ENCODE data around the gene SUPT4H1.

The SUPT4H1 gene

DNA sequence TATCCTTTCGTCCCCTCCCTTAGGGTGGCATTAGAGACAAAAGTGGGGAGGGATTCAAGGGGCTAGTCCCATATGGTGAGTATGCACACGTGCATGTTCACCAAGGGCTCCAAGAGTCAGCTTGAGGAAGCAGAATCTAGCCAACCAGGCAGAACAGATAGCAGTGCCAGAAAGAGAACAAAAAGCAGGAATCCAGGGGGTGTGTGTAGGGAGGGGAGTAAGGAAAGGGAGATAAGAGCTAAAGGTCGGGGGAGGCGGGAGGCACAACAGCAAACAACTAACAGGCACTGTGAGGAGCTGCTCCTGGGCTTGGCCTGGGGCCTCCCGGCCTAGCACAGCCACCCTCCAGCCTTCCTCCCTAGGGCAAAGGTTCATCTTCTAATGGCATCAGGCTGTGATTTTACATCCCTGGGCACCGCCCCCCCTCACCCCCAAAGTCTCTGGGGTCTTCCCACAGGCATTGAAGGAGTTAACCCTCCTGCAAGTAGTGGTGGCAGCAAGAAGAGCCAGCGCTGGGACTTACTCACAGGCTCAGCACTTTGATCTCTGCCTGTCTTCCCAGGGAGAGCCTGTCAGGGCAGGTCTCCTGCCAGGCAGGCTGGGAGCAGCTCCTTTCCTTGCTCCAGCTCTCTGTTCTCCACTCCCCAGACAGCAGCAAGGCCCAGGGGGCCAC is 12.4 kb upstream of the SUPT4H1 start:
- no peak for DNase-seq (ENCODE audit: low spot score)

DNA sequence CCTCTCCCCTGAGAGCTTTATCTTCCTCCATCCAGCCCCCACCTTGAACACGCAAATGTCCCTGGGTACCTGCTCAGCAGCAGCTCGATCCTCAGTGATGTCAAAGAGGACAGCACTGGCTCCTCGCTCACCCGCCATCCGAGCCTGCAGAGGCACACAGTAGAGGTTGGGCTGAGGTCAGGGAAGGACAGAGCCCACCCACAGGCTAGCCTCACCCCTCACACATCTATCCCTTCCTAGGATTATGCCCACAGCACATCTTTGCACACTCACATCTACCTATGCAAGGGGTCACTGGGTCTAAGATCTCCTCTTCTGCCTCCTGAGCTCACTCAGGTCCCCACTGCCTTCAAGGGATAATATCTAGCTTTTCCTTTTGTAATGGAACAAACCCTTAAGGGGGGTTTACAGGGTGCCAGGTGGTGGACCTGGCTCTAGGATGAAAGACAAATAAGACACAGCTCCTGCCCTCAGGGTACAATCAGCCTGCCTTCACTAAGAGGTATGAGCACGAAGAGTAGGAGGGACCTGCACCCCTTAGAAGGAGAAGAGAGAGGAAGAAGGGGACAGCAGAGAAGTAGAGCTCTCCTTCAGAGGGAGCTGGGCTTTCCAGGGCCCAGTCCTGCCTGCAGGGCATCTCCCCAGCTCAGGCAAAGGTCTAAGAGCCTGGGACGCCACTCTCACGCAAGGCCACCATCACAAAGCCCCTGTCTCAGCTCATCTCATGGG is 11.6 kb upstream of the SUPT4H1 start:
- DNase-seq (ENCODE audit: low spot score): no peak

DNA sequence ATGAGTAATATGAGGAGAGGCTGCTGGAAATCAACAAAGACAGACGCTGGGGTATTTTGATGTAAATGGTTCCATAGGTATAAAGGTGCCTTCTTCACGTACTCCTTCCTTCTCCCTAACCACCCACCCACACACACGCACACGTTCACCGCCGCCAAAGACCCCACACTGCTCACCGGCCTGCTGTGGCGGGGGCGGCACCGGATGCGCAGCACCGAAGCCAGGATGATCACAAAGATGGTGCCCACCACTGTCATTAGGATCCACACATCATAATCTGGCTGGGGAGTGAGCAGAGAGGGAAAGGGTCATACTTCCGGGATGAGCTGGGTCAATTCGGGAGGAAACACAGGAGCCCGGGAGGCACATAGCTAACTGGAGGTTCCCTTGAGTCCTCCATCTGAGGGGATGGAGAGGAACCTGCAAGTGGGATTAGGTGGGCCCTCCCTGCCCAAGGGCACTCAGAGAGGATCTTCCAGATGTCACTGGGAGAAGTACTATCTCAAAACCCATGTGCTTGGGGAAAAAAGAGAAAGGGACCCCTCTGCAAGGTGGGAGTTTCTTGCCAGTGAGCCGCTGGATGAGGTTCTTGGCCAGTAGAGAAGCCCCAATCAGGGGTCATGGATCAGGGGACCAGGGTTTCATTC is 10.5 kb upstream of the SUPT4H1 start:
- DNase-seq (ENCODE audit: low spot score): no peak

DNA sequence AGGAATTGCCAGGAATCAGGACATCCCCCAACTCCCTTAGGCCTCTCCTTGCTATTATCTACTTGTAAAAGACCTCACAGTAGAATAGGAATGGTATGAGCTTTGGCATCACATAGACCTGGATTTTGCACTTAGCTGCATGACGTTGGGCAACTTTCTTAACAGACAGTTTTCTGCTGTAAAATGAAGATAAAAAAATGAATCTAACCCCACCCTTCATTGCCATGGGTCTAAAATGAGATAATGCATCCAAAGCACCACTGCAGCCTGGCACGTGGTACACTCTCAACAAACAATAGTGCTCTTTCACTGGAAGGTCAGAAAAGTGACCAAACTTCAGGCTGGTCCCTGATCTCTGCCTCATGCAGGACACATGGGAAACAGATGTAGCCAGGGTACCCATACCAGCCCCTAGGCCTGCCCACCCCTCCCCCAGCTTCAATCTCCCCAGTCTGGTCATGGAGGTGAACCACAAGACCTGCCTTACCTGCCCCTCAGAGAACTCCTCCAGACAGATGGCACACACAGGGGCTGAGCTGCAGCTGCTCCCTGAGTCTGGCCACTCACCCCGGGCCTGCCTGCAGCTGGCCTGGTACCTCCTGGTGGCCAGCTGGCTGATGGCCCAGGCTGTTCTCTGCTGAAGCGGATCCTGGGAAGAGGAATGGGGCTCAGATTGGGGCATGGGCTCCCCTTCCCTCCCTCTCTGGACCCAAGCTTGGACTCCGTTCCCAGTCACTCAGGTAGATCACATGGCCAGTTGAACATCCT is 8.5 kb upstream of the SUPT4H1 start:
- no peak for DNase-seq (ENCODE audit: low spot score)

DNA sequence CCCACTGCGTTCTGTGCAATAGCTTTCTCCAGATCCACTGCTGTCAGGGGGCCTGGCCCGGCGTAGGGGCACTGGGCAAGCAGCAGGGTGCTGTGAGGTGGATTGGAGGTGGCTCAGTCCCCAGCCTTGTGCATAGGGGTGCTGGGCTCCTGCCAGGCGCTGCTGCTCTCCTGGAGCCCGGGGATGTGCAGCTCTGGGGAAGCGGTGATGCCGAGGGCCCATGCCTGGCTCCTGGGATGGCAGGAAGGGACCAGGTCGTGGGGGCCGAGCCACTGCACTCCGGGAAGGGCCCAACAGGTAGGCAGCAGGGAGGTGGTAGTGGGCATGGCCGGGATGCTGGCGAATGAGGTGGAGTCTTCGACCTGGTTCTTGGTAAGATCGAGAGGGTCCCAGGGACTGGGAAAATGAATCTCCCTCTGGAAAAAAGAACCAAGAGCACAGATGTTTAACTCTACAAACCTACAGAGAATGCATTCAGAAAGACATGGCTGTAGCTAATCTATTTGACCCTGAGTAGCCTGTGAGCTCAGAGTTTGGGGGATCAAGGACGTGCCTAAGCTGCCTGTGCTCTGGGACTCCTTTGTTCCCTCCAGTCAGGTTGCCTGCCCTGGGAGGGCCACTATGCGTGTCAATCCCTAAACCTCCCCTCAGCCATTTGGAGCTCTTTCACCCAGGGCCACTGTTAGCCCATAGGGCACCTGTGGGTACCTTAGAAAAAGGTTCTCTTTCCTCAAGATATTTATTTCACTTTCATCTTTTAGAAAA is 6.6 kb upstream of the SUPT4H1 start:
- DNase-seq (ENCODE audit: low spot score): no peak

DNA sequence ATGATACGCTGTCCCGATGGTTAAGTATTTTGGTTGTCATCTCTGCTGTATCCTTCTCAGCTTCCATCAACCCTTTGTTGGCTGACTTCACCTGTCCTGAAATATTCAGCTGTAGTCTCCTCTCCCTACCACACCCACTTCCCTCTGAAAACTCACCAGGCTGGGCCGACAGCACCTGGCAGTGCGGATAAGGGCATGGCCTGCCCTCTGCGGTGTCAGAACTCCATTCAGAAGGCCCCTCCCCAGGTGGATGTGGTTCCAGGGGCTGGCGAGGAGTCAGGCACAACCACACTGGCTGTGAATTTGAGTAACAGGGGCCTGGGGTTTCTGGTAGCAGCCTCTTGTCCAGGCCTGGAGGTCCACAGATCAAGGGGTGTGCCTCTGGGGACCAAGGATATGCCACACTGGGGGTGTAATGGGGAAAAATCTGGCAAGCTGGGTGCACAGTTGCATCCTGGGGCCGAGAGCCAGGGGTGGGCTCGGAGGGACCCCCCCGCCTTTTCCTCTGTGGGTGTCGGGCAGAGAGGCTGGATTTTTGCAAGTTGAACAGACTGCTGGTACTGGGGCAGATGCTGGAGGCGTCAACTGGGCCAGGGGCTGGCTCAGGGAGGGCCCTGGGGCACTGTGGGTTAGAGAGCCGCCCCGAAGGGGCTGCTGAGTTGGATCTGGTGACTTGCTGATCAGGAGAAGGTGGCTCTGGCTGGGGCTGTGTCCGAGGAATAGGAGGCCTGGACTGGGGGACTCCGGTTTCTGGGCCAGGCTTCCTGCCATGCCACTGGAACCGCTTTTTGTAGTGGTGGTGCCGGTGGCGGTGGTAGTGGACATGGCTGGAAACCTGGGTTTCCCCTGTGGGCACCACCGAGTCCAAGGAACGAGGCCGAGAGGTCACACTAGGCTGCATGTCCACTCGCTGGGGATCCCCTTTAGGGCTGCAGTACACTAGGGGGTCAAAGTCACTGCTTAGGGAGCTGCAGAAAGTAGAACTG is 5.6 kb upstream of the SUPT4H1 start:
- DNase-seq (ENCODE audit: low spot score): no peak

DNA sequence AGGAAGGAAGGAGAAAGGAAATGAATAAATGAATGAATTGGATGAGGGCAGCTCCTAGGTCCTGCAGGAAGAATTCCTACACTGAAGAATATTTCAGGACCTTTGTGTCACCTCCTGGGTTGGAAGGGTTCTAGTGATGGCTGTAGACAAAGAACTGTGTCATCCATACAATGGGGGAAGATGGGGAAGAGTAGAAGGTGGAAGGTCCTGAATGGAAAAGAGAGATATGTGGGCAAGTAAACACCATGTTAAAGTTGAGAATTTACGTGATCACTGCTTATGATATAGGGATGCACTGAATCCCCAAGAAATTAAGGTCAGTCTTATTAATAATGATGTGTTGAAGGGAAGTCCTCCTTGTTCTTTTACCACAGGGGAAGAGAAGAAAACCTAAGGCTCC is 4.2 kb upstream of the SUPT4H1 start:
- DNase-seq (ENCODE audit: low spot score): no peak

DNA sequence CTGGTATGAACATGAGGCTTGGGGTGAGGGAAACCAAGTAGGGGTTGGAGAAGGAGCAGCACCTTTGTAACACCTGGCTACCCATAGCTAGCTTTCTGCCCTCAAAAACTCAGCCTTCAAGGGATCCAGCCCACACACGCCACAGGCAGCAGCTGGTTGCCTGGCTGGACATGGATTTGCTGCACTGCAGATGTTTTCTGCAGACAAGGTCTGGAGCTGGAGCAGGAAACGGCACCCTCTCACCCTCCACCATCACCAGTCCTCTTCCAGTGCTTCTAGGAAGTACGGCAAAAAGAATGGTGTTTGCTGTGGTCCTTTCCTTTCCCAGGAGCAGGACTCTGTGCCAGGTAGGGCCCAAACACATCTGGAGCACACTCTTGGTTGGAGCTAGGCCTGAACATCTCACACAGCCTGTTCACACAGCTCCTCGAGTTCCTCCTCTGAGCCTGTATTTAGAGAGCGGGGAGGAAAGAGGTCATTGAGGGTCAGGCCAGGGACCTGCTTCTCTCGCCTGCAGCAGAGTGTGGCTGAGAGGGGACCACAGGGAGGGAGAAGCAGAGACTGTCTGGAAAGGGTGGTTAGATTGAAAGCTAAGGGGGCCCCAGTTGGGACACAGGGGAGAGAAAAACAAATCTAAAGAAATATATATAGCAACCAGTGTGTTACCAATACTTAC is 2.7 kb upstream of the SUPT4H1 start:
- no peak for DNase-seq (ENCODE audit: low spot score)

DNA sequence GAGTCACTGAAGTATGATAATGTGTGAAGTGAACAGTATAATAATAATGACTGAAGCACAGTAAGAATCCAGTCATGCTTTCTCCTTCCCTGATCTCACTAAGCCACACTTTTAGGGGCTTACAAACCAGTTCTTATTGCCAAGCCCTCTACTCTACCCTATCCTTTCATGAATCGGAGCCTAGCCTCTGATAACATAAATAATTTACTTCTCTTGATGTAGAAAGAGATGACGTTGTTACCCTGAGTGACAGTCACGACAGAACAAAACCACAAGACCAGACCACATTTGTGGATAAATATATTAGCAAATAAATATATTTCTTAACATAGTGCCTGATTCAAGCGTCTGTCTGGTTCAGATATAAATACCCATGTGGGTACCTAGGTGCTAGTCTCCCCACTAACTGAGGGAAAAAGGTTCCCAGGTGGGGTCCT is 1.4 kb upstream of the SUPT4H1 start:
- no peak for DNase-seq (ENCODE audit: low spot score)

DNA sequence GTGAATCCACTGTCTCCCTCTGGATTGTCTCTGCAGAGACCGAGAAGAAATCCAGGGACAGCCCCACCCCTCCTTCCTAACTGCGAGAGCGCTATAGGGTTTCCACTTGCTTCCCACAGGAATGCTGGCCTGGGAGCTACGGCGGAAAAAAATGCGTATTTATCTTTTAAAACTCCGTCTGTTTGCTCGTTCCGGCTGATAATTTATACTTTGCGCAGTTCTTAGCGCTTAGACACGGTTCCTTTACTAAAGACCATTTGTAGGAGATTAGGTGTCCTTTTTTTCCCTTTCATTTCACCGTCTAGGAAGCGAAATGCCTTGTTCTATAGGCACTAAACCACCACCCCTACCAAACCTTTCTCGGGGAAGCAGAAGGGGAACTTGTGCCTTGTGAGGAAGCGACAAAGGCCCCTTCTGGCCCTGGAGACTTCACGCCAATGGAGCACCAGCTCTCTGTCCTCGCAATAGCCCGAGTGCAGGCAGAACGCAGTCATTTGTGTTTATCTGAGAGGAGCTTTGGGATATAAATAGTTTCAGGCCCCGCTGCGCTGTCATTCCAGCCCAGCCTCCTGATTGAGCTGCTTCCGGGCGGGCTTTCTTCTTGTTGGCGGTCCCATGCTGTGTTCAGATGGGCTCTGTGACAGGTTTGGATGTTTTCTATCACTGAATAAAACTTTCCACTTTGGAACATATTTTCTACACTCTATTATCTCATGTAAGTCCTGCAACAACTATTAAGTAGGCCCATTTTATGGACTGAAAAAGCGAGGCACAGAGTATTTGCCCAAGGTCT is 791 bp upstream of the SUPT4H1 start:
- no peak for DNase-seq (ENCODE audit: low spot score)

DNA sequence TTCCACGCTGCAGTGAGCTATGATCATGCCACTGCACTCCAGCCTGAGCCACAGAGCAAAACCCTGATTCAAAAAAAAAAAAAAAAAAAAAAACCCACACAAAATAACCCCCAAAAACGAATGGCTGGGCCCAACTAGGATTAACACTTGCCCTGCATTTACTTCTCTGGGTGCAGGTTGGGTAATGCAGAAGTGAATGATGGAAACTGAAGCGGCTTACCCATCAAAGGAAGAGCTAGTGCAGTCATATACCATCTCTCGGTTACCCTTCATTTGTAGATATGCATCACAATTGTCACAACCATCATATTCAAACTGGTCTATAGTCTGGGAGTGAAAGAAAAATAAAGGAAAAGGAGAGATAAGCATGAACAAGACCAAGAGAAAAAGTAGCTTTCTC is 819 bp downstream of the SUPT4H1 start:
- no peak for DNase-seq (ENCODE audit: low spot score)

DNA sequence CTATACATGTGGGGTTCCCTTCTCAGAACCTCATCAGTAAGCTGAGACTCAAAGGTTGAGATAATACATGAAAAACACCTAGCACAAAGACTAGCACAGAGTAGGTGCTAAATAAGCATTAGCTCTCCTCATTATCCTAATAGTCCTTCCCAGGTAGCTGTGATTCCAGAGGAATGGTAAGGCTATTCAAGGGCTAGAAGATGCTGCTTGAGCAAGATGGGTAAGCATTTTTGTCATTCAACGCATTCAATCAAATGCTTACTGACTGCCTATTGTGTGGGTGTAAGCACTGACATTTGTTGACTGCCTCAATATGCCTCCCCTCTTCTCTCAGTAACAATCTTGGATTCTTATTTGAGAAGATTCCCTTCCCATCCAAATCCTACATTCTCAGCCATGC is 4.0 kb downstream of the SUPT4H1 start:
- DNase-seq (ENCODE audit: low spot score): no peak

DNA sequence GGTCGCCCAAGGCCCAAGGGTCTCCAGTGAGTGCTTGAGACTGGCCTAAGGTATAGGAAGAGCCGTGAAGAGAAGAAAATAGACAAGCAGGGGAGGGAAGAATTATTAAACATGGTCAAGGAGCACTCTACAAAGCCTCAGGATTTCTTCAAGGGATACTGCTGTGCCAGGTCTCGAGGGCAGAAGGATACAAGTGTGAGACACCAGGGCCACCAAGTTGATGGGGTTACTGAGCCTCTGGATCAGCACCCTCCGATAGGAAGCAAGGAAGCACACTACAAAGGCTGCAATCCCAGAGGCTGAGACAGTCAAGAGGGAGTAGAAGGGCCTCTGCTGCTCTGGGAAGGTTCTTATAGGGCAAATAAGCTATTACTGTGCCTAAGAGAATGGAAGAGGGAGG is 6.5 kb downstream of the SUPT4H1 start:
- DNase-seq (ENCODE audit: low spot score): no peak

DNA sequence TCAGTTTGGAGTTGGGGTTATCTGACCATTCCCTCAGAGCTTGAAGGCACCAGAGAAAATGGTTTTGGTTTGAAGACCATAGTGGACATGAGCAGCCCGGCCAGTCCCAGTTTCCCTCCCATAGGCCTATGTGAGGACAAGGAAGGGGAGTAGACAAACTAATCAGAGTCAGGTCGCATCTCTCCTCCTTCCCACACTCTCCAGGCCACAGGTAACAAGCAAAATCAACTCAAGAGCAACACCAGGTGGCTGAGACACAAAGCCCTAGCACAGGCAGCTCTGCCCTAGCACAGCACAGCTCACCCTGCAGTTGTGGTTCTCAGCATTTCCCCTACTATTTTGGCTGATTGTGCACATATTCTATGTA is 7.2 kb downstream of the SUPT4H1 start:
- DNase-seq (ENCODE audit: low spot score): no peak

DNA sequence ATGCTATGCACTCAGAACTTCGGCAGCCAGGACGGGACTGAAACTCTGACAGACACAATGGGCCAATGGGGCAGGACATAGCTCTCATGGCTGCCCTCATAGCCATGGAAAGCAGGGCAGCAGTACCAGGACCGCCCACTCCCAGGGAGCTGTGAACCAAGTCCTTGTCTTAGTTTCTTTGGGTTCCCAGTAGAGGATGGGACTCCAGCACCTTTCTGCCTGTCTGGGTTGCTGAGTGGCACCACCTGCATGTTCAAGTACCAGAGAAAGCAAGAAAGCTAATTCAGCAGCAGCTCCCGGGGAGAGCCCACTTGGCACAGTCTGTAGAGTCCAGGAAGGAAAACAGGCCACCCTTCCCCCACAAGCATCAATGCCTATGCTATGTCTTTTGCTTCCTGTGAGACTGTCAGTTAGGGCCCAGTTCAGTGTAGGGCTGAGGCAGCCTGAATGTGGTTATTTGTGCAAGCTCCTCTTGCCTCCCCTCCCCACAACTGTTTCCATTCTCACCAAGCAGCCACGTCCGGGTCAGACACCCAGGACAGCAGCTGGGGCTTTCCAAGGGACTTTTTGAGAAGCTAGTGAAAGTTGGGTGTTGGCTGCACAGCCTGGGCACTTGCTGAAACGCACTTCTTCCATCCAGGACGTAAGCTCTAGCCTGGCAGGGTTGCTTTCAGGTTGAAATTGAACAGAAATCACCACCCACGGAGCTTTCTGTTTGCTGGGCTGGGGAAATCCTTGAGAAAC is 7.8 kb downstream of the SUPT4H1 start:
- DNase-seq (ENCODE audit: low spot score): no peak

DNA sequence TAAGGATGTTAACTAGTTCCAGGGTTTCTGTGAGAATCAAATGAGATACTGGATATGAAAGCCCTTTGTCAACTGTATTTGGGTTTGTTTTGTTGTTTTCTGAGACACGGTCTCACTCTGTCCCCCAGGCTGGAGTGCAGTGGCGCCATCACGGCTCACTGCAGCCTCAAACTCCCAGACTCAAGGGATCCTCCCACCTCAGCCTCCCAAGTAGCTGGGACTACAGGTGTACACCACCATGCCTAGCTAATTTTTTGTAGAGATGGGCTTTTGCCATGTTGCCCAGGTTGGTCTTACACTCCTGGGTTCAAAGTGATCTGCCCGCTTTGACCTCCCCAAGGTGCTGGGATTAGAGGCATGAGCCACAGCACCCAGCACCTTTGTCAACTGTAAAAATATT is 8.9 kb downstream of the SUPT4H1 start:
- DNase-seq (ENCODE audit: low spot score): no peak

DNA sequence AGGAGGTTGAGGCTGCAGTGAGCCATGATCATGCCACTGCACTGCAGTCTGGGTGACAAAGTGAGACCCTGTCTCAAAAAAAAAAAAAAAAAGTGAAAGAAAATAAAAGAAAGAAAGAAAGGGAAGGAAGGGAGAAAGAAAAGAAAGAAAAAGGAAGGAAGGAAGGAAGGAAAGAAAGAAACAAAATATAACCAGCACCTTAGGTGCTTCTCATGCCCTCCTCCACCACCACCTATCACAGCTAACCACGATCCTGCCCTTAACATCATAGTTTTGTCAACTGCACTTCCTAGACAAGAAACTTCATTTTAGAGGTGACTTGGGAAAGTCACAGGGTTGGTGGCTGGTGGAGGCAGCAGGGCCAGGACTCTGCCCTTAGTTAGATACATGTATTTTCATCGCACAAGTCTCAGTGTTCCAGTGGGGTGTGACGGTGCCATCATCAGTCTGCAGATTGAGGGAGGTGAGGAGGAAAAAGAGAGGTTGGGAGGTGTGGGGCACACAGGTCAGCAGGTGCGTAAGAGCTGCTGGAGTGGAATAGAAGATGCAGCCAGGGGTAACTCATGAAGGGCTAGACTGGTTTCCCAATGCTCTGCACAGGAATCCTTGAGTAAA is 10.0 kb downstream of the SUPT4H1 start:
- DNase-seq (ENCODE audit: low spot score): no peak
